GM18868 (cell line): ENCODE measurements around the gene MYH7B.

ENCODE experiments used
- ATAC-seq: cut with Tn5 transposase; IDR thresholded peaks from one replicate; pipeline ENCODE4 v1.9.1; 2021; ENCODE audit warnings: mild to moderate bottlenecking, moderate library complexity; ENCODE audit not compliant: unreplicated experiment

Gene MYH7B

DNA sequence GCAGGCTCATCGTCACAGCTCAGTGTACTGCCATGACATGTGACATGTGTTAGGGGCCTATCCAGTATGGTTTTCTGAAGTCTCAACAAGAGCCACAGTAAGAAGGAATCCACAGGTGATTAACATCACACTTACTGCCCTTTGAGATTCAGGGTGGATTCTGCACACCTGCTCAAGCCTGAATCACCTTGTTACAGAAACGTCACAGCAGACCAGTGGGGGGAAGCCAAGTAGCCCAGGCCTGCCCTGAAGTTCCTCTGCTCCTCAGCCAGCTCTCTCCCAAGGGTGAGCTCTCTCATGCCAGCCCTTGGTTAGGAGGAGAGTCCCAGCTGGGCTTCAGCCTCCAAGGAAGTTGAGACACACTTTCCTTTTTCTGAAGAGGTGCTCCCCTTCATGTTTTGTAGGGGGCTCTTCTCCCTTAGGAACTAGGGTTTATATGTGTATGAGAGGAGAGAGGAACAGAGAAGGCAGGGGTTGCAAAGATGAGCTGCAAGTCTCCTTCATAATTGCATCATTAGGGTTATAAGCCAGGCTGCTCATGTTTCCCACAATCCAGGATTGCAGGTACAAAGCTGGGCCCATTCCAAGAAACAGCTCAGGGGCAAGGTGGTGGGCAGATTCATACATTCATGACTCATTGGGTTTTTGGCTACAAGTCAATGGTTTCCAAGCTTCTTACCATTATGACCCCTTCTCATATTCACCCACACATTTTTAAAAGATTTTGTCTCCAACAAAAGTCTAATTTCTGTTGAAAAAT, 11.7 kb upstream of the MYH7B start:
- no peak for ATAC-seq

DNA sequence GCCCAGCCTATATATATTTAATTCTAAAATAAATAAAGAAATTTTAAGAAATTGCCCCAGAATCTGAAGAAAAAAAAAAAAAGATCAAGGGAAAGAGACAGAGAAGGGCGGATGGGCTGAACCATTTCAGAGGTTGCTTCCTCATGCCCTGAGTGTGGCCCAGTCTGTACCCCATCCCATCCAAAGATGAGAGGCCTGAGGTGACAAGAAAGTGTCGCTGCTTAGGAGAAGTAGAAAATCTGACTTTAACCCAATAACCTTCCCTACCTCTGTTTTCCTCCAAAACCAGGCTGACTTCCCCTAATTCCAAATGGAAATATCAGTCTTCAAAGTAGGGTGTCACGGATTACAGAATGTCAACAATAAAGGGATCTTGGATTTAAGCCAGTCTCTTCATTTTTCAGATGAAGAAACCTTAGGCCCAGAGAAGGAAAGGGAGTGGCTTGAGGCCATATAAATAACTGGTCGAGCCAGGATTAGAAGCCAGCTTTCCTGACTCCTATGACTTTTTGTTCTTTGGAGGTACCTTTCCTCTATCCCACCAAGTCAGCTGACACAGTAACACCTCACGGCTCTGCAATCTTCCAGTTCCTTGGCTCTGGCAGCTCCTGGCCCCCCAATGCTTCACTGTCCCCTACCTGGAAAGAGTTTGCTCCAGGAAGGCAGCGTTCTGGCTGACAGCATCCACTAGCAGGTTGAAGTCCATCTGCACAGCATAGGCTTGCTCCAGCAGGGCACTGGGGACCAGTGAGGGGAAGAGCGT, 10.2 kb upstream of the MYH7B start:
- no peak for ATAC-seq

GRCh38 chr20:34946661-34947060, 9.0 kb upstream of the MYH7B start:
- ATAC-seq = no peak

DNA sequence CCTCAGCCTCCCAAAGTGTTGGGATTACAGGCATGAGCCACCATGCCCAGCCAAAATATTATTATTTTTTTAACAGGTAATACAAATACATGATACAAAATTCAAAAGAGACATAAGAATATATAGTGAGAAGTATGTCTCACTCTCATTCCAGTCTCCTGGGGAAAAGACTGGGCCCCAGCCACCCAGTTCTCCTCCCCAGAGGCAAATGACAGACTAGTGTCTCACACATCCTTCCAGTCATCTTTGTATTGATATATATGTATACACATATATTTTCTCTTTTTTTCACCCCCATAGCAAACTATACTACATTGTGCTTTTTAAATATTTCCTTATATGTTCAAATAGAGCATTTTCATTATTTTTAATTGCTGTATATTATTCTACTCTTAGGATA, 8.3 kb upstream of the MYH7B start:
- no peak for ATAC-seq

- no peak for ATAC-seq
These were observed 7.6 kb upstream of the MYH7B start for GRCh38 chr20:34948030-34948429.

GRCh38 chr20:34949120-34949519, 6.5 kb upstream of the MYH7B start:
- ATAC-seq = no peak

- no peak for ATAC-seq
These were observed 4.4 kb upstream of the MYH7B start for GRCh38 chr20:34951252-34951651.

DNA sequence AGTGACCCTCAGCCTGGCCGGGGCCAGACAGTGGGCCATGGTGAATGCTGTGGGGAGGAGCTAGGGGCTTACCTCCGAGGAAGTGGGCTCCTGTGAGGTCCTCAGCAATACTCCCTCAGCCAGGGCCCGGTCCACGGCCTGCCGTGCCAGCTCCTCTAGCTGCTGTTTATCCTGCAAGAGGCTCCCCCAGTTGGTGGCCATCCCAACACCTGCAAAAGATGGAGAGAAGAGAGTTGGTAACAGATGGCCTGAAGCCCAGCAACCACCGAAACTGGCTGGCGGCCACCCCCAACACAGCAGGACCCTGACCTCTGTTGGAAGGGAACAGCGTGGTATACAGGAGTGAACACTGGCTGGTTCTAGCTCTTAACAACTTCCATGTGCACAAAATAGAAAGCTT, 4.0 kb upstream of the MYH7B start:
- ATAC-seq = no peak

DNA sequence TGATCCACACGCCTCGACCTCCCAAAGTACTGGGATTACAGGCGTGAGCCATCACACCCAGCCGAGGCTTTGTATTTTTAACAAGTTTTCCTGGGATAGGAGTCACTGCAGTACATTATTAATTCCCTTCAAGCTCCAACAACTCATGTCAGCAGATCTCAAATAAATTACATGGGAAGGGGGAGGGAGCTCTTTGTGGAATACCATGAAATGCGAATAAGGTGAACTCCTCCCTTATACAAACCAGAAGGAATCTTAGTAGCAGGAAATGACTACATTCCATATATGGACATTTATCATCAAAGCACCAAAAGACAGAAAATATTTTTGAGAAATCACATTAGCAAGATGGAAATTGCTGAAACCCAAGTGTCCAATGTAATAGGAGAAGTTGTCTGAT, 3.0 kb upstream of the MYH7B start:
- ATAC-seq = no peak

DNA sequence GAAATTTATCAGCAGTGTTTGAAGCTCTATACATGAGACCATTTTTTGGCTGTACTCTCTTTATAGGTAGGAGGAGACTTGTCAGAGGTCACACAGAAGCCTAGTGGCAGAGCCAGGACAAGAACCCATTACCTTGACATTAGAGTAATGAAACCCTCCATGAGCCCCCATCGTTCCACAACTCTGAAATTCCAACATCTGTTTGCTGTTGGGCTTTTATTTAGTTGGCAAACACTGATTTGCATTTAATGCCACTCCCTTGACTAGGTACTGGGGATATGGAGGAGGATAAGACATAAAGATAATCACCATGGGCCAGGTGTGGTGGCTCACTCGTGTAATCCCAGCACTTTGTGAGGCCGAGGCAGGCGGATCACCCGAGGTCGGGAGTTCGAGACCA, 1.7 kb upstream of the MYH7B start:
- ATAC-seq = no peak

DNA sequence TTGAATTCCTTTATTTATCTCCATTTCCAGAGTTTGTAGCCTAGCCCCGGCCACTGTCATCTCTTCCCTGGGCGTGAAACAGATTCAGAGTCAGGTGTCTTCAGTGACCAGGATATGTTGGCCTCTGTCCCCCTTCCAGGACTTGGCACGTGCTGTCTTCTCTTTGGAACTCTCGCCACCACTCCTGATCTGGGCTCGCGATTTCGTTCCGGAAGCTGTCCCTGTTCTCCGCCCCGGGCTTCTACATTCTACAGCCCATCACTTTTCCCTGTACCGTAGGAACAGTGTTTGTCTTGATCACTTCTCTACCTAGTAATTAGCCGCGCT, 801 bp upstream of the MYH7B start:
- ATAC-seq = no peak

DNA sequence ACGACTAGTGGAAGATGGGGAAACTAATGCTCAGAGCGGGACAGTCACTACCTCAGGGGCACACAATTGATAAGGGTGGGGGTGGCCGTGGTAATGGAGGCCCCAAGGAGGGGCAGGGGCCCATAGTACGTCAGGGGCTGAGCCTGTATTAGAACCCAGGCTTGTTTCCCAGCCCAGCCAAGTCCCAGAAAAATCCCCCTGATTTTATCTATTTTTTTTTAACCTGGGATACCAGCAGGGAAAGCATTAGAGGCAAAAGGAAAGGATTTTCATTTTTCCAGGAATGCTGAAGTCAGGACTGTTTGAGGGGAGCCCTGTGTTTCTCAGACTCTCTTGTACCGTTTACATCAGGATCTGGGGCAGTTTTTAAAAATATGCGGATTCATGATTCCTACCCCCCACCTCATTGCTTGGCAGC, 382 bp downstream of the MYH7B start:
- ATAC-seq = no peak

GRCh38 chr20:34956751-34957472, 1.2 kb downstream of the MYH7B start:
- ATAC-seq = no peak

GRCh38 chr20:34964486-34964885, 8.8 kb downstream of the MYH7B start:
- no peak for ATAC-seq

GRCh38 chr20:34965051-34965450, 9.4 kb downstream of the MYH7B start:
- no peak for ATAC-seq

- ATAC-seq = no peak
These were observed 11.8 kb downstream of the MYH7B start for GRCh38 chr20:34967421-34967820.

GRCh38 chr20:34968042-34968775, 12.5 kb downstream of the MYH7B start:
- no peak for ATAC-seq

DNA sequence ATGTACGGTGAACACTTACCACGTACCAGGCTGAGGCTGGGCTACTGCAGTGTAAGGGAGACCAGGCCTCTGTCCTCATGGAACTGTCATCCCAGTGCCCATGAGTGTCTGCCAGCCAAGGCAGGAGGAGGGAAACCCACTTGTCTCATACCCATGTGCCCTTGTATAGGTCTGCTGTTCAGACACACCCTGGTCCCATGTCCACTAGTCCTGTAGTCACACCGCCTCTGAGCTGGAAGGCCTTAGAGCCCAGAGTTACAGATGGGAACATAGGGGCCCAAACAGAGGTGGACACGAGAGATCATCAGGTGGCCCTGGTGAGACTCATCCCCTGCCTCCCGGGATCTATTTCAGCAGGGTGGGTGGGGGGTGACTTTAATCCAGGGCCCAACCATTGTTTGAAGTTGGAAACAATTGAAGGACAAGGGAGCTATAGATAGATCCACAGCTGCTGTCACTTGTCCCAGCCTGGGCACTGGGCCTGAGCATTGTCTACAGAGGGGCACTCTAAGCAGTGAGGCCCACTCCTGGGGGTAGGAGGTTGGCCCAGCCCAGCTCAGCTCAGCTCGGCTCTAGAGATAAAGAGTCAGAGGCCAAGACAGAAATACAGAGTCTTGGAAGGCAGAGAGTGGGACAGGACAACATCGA, 14.6 kb downstream of the MYH7B start:
- ATAC-seq = no peak

DNA sequence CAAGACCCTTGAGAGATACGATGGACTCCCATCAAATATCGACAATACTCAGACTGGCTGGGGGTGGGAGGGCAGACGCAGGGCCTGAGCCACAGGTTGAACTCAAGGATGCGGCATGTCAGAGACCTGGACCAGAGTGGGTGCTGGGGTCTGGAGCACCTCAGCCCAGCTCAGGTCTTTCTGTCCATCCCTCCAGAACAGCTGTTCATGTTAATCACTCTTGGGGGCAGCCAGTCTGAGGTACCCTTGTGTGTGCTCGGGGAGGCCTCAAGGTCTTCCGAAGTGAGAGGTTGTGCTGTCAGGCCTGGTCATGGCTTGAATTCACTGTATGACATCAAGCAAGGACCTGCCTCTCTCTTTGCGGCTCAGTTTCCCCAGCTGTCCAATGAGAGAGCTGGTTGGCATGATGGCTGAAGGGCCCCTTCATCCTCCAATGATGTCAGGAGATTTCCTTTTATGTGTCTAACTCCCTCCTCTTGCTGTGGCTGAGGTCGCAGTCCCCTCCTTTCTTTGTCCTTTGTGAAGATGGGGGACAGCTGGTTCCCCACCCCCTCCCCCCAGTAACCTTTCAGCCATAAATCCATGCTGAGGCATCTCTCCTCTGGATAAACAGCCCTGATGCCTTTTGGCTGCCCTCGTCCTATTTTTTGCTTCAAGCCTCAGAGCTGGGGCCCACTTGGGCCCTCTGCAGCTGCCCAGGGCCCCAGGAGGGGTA, 15.3 kb downstream of the MYH7B start:
- ATAC-seq = no peak

DNA sequence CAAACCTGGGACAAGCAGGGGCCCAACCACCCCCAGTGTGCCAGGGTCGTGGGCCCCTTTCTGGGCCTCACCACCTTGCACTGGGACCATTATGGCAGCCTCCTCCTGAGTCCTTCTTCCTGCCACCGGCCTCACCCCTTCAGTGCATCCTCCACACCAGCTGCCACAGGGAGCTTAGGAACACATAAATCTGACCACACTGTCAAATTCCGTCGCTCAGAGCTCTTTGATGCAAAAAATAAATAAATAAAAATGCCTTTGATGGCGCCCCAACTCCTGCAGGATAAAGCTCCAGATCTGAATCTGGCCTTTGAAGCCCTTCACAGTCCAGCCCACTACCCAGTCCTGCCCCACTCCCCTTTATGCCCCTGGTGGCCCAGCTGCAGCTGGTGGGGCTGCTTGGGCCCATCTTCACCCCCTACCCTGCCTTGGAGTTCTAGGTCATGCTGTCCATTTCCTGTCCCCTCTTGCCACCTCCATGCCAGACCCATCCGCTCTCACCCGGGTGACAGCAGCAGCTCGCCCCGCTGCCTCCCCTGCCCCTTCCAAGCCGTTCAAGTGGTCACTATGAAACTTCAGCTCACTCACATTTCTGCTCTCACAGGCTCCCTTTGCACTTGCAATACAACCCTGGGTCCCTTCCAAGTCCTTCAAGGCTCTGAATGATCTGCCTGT, 16.0 kb downstream of the MYH7B start:
- no peak for ATAC-seq
